ENCODE data around the gene SPEG.
"Not testable (repeated sequence)": the region's sequence is repeated elsewhere in the genome, so short reads cannot be mapped to it uniquely, and the experiment has no call there.

The SPEG gene

DNA sequence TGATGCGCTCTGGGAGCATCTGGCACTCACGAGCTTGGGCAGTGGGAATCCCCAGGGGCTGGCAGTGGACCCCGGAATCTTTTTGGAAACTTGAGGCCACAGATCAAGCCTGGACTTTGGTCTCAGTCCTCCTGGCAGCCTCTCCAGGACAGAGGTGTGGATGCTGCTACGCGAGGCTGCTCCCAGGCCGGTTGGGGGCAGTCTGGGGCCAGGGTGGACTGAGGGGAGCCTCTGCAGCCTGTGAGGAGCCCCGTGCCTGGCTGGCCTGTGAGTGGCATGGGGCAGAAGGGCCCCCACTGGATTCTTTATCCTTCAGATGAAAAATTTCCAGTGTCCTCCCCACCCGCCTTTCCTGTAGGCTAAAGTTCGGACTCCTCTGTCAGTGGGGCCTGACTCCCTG, 29.2 kb upstream of the SPEG start:
- no peak for DNase-seq

DNA sequence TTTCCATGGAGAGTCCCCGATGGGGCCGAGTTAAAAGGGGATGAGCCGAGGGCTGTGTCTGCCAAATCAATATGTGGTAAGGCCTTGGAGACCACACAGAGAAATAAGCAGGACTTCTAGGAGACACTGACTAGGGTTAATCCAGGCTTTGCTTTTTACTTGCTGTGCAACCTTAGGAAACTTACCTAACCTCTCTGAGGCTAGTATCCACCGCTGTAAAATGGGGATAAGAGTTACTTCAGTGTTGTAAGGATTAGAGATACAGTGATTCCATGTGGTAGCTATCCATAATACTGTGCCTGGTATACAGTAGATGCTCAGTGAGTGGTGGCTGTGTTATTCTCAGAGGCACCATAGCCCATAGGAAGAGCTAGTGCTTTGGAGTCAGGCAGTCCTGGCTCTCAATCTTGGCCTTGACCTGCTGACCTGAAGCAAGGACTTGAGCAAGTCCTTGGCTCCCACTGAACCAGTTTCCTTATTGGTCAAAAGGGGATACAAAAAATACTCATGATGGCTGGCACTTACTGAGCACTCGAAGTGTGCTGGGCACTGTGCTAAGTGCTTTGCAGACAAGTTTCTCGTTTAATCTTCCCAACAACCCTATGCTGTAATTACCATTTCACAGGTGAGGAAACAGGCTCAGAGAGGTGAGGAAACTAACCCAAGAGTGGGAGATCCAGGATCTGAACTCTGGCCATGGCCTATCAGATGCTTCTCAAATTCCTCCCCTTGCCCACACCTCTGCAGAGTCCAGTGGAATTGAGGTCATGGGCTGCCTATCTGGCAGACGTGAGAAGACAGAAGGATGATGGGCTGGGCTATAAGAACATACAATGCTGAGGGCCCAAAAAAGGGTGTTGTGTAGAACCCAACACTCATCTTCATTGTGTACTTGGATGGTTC, 28.4 kb upstream of the SPEG start:
- no peak for DNase-seq

- no peak for DNase-seq
Observed at GRCh38 chr2:219406861-219407230, 27.8 kb upstream of the SPEG start.

GRCh38 chr2:219407343-219407742, 27.3 kb upstream of the SPEG start:
- not testable (repeated sequence) for DNase-seq

DNA sequence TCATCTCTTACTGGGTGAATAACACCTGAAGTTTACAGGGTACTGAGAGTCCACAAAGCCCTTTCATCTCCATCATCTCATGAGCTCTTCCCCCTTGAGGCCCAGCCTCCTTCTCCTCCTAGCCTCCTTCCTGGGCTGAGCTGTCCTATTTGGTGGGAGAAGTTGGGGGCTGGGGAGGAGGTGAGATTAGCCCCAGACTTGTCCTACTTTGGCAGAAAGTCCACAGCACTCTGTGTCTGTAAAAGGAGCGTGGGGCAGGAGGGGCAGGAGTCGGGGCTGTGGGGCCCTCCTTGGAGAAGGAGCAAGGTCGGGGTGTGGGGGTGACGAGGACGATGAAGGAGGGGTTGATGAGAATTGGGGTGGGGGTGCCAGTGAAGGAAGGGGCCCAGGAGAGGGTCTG, 26.4 kb upstream of the SPEG start:
- no peak for DNase-seq

DNA sequence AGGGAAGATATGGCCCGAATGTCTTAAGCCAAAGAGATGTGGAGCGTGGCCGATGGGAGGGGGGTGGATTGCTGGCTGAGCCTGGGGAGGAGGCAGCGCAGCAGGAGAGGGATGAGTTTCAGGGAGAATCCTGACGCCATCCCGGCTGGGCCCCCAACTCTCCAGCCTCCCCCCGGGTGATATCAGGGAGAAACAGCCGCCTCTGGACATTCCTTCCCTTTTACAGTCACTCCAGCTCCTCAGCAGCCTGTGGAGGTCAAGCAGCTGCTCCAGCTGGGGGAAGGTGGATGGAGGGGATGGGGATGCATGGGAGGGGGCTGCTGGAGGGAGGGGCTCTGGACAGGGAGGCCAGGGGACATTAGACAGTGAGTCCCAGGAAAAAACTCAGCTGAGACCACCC, 26.0 kb upstream of the SPEG start:
- DNase-seq: no peak

DNA sequence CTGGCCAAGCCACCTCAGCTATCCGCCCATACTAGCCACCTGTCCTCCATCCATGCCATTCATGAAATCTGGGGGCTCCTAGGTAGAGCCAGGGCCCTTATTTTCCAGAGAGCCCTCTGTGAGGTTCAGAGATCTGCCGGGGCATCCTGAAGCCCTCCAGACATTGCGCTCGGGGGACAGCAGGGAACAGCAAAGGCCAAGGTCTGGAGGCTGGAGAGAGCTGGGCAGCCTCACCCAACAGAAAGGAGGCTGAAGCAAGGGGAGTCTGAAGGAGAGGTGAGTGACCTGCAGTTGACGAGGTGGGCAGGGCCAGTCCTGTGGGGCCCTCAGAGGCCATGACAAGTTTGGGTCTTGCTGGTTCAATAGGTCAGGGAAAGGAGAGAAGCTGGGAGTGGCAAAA, 25.0 kb upstream of the SPEG start:
- no peak for DNase-seq

DNA sequence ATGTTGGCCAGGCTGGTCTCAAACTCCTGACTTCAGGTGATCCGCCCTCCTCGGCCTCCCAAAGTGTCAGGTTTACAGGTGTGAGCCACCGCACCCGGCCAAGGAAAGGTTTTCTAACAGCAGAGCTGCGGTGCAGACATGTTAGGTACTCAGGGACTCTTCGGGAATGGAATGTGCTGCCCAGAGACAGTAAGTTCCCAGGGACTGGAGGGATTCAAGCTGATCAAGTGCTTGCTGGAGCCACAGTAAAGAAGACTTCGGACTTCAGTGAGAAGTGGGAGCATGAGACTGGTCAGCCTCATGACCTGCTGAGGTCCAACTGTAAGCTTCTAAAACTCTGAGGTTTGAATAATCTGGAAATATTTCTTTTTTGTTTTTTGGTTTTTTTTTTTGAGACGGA, 24.3 kb upstream of the SPEG start:
- no peak for DNase-seq

DNA sequence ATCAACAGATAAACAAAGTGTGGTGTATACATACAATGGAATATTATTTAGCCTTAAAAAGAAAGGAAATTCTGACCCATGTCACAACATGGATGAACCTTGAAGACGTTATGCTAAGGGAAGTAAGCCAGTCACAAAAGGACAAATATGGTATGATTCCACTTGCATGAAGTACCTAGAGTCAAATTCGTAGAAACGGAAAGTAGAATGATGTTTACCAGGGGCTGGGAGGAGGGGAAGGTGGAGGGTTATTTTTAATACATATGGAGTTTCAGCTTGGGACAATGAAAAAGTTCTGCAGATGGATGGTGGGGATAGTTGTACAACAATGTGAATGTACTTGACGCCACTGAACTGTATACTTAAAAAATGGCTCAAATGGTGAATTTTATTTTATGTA, 19.8 kb upstream of the SPEG start:
- no peak for DNase-seq

DNA sequence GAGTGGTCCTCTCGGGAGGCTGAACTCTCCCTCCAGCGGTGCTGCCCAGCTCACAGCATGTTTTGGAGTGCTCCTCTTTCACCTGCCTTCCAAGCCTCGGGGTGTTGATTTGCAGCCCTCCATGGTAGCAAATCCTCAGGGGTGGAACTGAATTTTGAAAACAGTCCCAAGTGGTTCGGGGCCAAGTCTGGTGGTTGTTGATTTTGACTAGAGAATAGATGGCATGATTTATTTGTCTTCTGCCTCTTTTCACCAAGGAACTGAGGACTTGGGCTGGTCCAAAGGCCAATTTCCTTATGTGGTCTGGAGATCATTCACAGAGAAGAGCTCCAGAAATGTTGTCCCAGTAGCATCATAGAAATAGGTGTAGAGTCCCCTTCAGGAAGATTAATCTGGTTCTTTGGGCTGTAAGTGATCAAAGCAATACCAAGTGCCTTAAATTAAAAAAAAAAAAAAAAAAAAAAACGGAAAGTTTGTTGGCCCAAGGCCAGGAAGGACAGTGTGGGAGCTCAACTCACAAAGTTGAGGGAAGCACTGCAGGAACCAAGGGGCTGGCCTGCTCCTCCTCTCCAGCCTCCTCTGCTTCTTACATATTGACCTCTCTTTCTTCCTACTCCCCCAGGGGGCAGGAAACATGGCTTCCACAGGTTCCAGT, 18.9 kb upstream of the SPEG start:
- DNase-seq: no peak

- no peak for DNase-seq
Observed at GRCh38 chr2:219416235-219416602, 18.4 kb upstream of the SPEG start.

DNA sequence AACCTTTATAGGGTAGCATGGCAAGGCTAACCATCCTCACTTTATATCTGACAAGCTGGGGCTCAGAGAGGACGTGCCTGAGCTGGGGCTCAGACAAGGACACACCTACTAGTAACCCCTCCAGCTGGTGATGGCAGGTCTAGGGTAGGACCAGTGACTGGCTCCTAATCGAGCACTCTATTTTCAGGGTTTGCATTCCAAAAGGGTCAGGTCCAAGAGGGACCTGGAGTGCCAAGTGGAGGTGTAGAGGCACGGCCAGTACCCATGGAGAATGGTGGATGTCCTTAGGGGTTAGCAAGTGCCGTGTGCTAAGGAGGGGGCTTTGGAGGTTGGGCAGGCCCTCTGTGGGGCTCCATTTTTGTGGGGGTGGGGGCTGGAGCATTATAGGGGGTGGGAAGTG, 17.7 kb upstream of the SPEG start:
- DNase-seq: no peak

DNA sequence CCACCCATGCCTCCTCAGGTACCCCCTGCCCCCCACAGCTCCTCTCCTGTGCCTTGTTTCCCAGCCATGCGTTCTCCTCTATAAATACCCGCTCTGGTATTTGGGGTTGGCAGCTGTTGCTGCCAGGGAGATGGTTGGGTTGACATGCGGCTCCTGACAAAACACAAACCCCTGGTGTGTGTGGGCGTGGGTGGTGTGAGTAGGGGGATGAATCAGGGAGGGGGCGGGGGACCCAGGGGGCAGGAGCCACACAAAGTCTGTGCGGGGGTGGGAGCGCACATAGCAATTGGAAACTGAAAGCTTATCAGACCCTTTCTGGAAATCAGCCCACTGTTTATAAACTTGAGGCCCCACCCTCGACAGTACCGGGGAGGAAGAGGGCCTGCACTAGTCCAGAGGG, 17.3 kb upstream of the SPEG start:
- no peak for DNase-seq

DNA sequence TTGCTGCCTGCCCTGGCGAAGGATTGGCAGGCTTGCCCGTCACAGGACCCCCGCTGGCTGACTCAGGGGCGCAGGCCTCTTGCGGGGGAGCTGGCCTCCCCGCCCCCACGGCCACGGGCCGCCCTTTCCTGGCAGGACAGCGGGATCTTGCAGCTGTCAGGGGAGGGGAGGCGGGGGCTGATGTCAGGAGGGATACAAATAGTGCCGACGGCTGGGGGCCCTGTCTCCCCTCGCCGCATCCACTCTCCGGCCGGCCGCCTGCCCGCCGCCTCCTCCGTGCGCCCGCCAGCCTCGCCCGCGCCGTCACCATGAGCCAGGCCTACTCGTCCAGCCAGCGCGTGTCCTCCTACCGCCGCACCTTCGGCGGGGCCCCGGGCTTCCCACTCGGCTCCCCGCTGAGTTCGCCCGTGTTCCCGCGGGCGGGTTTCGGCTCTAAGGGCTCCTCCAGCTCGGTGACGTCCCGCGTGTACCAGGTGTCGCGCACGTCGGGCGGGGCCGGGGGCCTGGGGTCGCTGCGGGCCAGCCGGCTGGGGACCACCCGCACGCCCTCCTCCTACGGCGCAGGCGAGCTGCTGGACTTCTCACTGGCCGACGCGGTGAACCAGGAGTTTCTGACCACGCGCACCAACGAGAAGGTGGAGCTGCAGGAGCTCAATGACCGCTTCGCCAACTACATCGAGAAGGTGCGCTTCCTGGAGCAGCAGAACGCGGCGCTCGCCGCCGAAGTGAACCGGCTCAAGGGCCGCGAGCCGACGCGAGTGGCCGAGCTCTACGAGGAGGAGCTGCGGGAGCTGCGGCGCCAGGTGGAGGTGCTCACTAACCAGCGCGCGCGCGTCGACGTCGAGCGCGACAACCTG, 16.3 kb upstream of the SPEG start, which contains the start of gene DES:
Gene DES, plus strand, starts transcription at position 223 of the 857 bp plus-strand sequence. Its CDS starts 86 bp downstream, at position 309.
- no peak for DNase-seq

DNA sequence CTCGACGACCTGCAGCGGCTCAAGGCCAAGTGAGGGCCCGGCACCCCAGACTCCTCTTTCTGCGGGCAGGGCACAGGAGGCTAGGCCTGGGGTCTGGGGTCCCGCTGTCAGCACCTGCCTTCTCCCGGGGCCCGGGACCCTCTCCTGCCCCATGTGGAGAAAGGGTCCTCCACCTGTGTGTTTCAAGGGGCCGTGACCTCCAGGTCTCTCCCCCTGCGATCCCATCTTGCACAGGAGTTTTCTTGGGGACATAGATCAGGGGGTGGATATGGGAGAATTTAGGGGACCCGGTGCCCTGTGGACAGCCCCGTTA, 15.7 kb upstream of the SPEG start:
- no peak for DNase-seq

GRCh38 chr2:219419331-219420197, 15.1 kb upstream of the SPEG start:
- no peak for DNase-seq

GRCh38 chr2:219420687-219421086, 14.0 kb upstream of the SPEG start:
- DNase-seq: no peak

GRCh38 chr2:219421323-219421722, 13.3 kb upstream of the SPEG start:
- DNase-seq: no peak

DNA sequence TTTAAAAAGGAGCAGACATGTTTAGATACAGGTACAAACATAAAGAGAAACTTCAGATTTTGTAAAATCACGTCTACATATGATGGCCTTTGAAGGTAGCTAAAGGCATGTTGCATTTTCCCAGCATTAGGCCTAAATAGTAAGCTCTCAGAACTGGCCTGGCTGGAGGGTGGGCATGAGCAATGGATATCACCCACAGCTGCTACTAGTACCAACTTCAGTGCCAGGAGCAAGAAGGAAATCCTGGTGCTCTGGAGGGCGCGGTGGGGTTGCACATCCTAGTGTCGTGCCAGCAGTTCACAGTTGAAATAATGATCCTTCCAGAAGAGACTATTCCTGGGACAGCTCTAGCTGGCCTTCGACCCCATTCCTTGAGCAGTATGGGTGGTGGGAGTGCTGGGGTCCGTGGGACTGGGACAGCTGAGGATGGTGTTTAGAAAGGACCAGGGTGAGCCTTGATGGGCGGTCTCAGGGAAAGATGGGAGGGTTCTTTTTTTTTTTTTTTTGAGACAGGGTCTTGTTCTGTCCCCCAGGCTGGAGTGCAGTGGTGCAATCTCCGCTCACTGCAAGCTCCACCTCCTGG, 11.6 kb upstream of the SPEG start:
- no peak for DNase-seq

DNA sequence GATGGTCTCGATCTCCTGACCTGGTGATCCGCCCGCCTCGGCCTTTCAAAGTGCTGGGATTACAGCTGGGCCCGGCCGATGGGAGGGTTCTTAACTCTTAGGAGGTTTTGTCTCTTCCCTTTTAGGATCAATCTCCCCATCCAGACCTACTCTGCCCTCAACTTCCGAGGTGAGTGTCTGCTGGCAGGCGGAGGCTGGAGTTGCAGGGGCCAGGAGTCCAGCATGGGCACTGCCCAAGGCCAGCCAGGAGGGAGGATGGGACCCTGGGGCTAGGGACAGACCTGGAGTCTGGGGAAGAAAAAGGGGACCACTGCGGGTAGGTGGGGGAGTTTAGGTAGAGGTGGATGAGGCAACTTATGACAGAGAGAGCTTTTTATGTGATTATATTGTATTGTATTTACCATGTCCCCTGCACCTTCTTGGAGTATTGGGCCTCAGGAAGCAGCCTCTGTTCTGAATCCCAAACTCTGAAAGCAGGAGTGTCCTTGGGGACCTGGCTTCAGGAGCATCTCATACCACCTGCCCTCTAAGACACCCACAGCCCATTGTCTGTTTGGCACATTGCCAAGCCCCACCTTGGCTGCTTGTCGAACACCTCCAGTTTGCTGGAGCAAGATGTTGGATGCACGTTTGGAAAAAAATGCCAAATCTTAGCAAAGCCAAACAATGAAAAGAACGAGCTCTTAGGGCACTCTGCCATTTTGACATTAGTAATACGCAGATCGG, 10.8 kb upstream of the SPEG start:
- DNase-seq: no peak

DNA sequence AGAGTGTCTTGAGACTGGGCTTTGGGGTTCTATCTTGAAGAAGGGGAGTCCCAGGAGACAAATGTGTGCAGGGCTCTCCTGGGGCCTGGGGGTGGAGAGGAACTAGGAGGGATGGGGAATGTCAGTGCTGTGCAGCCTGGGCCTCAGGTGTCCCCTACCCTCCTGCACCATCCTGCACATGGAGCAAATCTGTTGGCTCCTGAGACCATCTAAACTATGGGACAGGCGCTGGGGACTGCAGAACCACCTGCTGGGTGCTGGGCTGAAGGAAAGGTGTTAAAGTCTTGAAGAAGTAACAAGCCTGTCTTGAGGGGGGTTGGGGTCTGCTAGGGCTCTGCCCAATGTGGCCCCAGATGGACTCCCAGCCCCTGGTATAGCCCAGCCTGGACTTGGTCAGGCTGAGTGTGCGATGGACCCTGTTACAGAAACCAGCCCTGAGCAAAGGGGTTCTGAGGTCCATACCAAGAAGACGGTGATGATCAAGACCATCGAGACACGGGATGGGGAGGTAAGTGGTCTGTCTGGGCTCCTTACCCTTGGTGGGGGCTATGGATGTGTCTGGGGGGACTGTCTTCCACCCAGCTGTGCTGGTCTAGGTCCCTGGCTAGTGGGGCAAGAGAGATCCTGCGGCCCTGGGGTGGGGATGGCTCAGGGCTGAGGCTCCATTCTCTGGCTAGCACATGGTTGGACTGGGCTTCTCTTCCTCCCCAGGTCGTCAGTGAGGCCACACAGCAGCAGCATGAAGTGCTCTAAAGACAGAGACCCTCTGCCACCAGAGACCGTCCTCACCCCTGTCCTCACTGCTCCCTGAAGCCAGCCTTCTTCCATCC, 9.2 kb upstream of the SPEG start:
- DNase-seq: no peak
